Activated naive CD4-positive, alpha-beta T cell treated with anti-CD3 and anti-CD28 coated beads, Interleukin-2, amount 50 U/mL, for 72 hours (primary cell): ENCODE measurements around the gene ST8SIA5. TPM values are rescaled to one million over a fixed set of nuclear protein-coding genes. Genes with fewer than 3 reads are reported as not detected.

Experiments
- ATAC-seq, 2 donors: fragments of 150-1000 bp; cut with Tn5 transposase; 2 replicates each; pipeline ENCODE4 v1.10.0; 2021; ENCODE audit warnings: mild to moderate bottlenecking in 2 of 2, moderate library complexity in 2 of 2
- DNase-seq, 2 donors: peaks; one replicate each; pipeline ENCODE4 v3.0.0; 2021 to 2022; ENCODE audit warnings: low spot score in 2 of 2
- H3K27ac Mint-ChIP-seq, 2 donors: one replicate each; pipeline ENCODE4 v1.8.0; 2022; ENCODE audit warnings: mild to moderate bottlenecking in 2 of 2, mixed read lengths in 2 of 2
- H3K36me3 Mint-ChIP-seq, 2 donors: one replicate each; pipeline ENCODE4 v1.8.0; 2022; ENCODE audit warnings: mixed read lengths in 2 of 2
- H3K9me3 Mint-ChIP-seq, 2 donors: one replicate each; pipeline ENCODE4 v1.8.0; 2022; ENCODE audit warnings: mixed read lengths in 2 of 2
- total RNA-seq, 2 donors: library from RNA; stranded (reverse); gene quantifications; one replicate each; pipeline ENCODE4 v1.2.3, GENCODE V29; 2022

ST8SIA5 gene
- total RNA-seq, 2 donors from 2014 or later = 0.19 TPM; not detected in 1

GRCh38 chr18:46754661-46755292, 2.1 kb downstream of the ST8SIA5 start:
- no peak for ATAC-seq
- Mint-ChIP-seq H3K9me3 (no peaks in the 10 kb centered on the region), H3K36me3 (peaks cover 6 to 7% of the 10 kb centered on the region in 2 donors), H3K27ac (no peak overlapping the region)
- DNase-seq = no peak

GRCh38 chr18:46754188-46754587, 2.7 kb downstream of the ST8SIA5 start:
- H3K36me3 Mint-ChIP-seq = peaks cover 6 to 7% of the 10 kb centered on the region in 2 donors
- DNase-seq (no peak), ATAC-seq (no peak)
- no peaks in the 10 kb centered on the region for H3K9me3 Mint-ChIP-seq
- H3K27ac Mint-ChIP-seq = no peak overlapping the region

- Mint-ChIP-seq H3K9me3 (no peaks in the 10 kb centered on the region), H3K36me3 (no peaks in the 10 kb centered on the region), H3K27ac (no peak overlapping the region)
- ATAC-seq (no peak), DNase-seq (no peak)
These were observed 5.0 kb downstream of the ST8SIA5 start for GRCh38 chr18:46751882-46752281.

- Mint-ChIP-seq H3K27ac (no peak overlapping the region), H3K9me3 (peaks cover 0 to 4% of the 10 kb centered on the region in 2 donors), H3K36me3 (peaks cover 0 to 10% of the 10 kb centered on the region in 2 donors)
- ATAC-seq (no peak), DNase-seq (no peak)
These were observed 6.2 kb downstream of the ST8SIA5 start for GRCh38 chr18:46750626-46751025.

- Mint-ChIP-seq H3K27ac (no peak overlapping the region), H3K9me3 (peaks cover 0 to 5% of the 10 kb centered on the region in 2 donors), H3K36me3 (peaks cover 6 to 17% of the 10 kb centered on the region in 2 donors)
- DNase-seq (no peak), ATAC-seq (no peak)
These were observed 8.4 kb downstream of the ST8SIA5 start for GRCh38 chr18:46748466-46748865.

GRCh38 chr18:46740046-46740445, 16.8 kb downstream of the ST8SIA5 start:
- H3K27ac Mint-ChIP-seq = no peak overlapping the region
- ATAC-seq = no peak
- DNase-seq = no peak
- peaks cover 0 to 5% of the 10 kb centered on the region in 2 donors for H3K9me3 Mint-ChIP-seq
- H3K36me3 Mint-ChIP-seq = peaks cover 5 to 20% of the 10 kb centered on the region in 2 donors

GRCh38 chr18:46738491-46738890, 18.4 kb downstream of the ST8SIA5 start:
- Mint-ChIP-seq H3K27ac (peak overlapping the region in 1 of 2 donors; percentile 17), H3K9me3 (peaks cover 0 to 5% of the 10 kb centered on the region in 2 donors), H3K36me3 (peaks cover 0 to 14% of the 10 kb centered on the region in 2 donors)
- ATAC-seq = no peak
- no peak for DNase-seq

GRCh38 chr18:46736736-46737135, 20.1 kb downstream of the ST8SIA5 start:
- Mint-ChIP-seq H3K27ac (no peak overlapping the region), H3K9me3 (peaks cover under 1 to 1% of the 10 kb centered on the region in 2 donors), H3K36me3 (peaks cover 0 to 5% of the 10 kb centered on the region in 2 donors)
- DNase-seq (no peak), ATAC-seq (no peak)

GRCh38 chr18:46736135-46736534, 20.7 kb downstream of the ST8SIA5 start:
- Mint-ChIP-seq H3K9me3 (peaks cover 3 to 4% of the 10 kb centered on the region in 2 donors), H3K36me3 (peaks cover 0 to 5% of the 10 kb centered on the region in 2 donors), H3K27ac (no peak overlapping the region)
- ATAC-seq (no peak), DNase-seq (no peak)

GRCh38 chr18:46734981-46735380, 21.9 kb downstream of the ST8SIA5 start:
- no peak for DNase-seq
- no peak for ATAC-seq
- H3K36me3 Mint-ChIP-seq = peaks cover 0 to 11% of the 10 kb centered on the region in 2 donors
- H3K9me3 Mint-ChIP-seq = peaks cover 9 to 11% of the 10 kb centered on the region in 2 donors
- no peak overlapping the region for H3K27ac Mint-ChIP-seq

GRCh38 chr18:46733872-46734271, 23.0 kb downstream of the ST8SIA5 start:
- no peak overlapping the region for H3K27ac Mint-ChIP-seq
- H3K9me3 Mint-ChIP-seq = peaks cover 19 to 20% of the 10 kb centered on the region in 2 donors
- DNase-seq = no peak

GRCh38 chr18:46732801-46733200, 24.1 kb downstream of the ST8SIA5 start:
- no peak for ATAC-seq
- H3K9me3 Mint-ChIP-seq = peaks cover 19 to 20% of the 10 kb centered on the region in 2 donors
- peaks cover 0 to 12% of the 10 kb centered on the region in 2 donors for H3K36me3 Mint-ChIP-seq
- no peak overlapping the region for H3K27ac Mint-ChIP-seq
- DNase-seq = no peak

More at GRCh38 chr18:46733872-46734271, 23.0 kb downstream of the ST8SIA5 start:
- H3K36me3 Mint-ChIP-seq = peaks cover 0 to 15% of the 10 kb centered on the region in 2 donors
- ATAC-seq = no peak

GRCh38 chr18:46732201-46732600, 24.7 kb downstream of the ST8SIA5 start:
- H3K36me3 Mint-ChIP-seq = peaks cover 0 to 12% of the 10 kb centered on the region in 2 donors
- peaks cover 19 to 20% of the 10 kb centered on the region in 2 donors for H3K9me3 Mint-ChIP-seq
- no peak for DNase-seq
- ATAC-seq = no peak
- H3K27ac Mint-ChIP-seq = no peak overlapping the region

- no peak for DNase-seq
- no peak for ATAC-seq
- Mint-ChIP-seq H3K9me3 (peaks cover 19 to 20% of the 10 kb centered on the region in 2 donors), H3K36me3 (peaks cover 0 to 12% of the 10 kb centered on the region in 2 donors), H3K27ac (no peak overlapping the region)
These were observed 25.5 kb downstream of the ST8SIA5 start for GRCh38 chr18:46731316-46731715.

GRCh38 chr18:46728219-46728930, 28.5 kb downstream of the ST8SIA5 start:
- ATAC-seq (no peak), DNase-seq (no peak)
- Mint-ChIP-seq H3K36me3 (peaks cover 0 to 12% of the 10 kb centered on the region in 2 donors), H3K27ac (no peak overlapping the region), H3K9me3 (peaks cover 19 to 20% of the 10 kb centered on the region in 2 donors)

GRCh38 chr18:46727177-46727576, 29.7 kb downstream of the ST8SIA5 start:
- peaks cover 19 to 20% of the 10 kb centered on the region in 2 donors for H3K9me3 Mint-ChIP-seq
- DNase-seq (no peak), ATAC-seq (no peak)
- peaks cover 0 to 12% of the 10 kb centered on the region in 2 donors for H3K36me3 Mint-ChIP-seq
- no peak overlapping the region for H3K27ac Mint-ChIP-seq

GRCh38 chr18:46725310-46725709, 31.5 kb downstream of the ST8SIA5 start:
- Mint-ChIP-seq H3K36me3 (peaks cover 0 to 6% of the 10 kb centered on the region in 2 donors), H3K27ac (no peak overlapping the region), H3K9me3 (peaks cover 10% of the 10 kb centered on the region in 2 donors)
- no peak for ATAC-seq
- no peak for DNase-seq
